ENCODE measurements around the gene LRRC8A.
"Not testable (repeated sequence)": the region's sequence is repeated elsewhere in the genome, so short reads cannot be mapped to it uniquely, and the experiment has no call there.

GRCh38 chr9:128854454-128854853 lies 27.5 kb upstream of the LRRC8A start:
- TF ChIP-seq POLR2A, CTCF (IDR thresholded peaks at IDR 0.05): not testable (repeated sequence)

Data from heart left ventricle (tissue), 13 donors.